Ovary (tissue), 3 donors: Measurements from ENCODE around the gene INPP5D.

Experiments
- CTCF ChIP-seq, 3 donors: fragments of 450-650 bp in 2 of 3; fragments of 200-600 bp in 1 of 3; IDR thresholded peaks; one replicate each; pipeline versions ENCODE4 v1.5.1 to v1.8.0; 2016 to 2022; ENCODE audit warnings: antibody characterized with exemption in 3 of 3, mild to moderate bottlenecking in 1 of 3
- EP300 ChIP-seq: sonication (generic); formaldehyde crosslinking; IDR thresholded peaks from one replicate; pipeline ENCODE4 v1.6.1; 2017; ENCODE audit warnings: antibody characterized with exemption
- POLR2A ChIP-seq: fragments of 450-650 bp; IDR thresholded peaks from one replicate; pipeline ENCODE4 v1.6.1; 2017; ENCODE audit warnings: antibody characterized with exemption, mild to moderate bottlenecking, moderate library complexity
- donor health status: DM: no; HTN: no; CAD: no.

GRCh38 chr2:233013027-233013461 lies 47.1 kb upstream of the INPP5D start, which contains the start of gene NGEF:
- TF ChIP-seq CTCF (IDR thresholded peaks at IDR 0.05) (no peak), POLR2A (no peak), EP300 (no peak)
